GM13977 (cell line): Measurements from ENCODE around the gene AFAP1.

Experiments used
- DNase-seq: peaks from one replicate; pipeline ENCODE4 v3.0.0; 2012; ENCODE audit warnings: low spot score
- in situ Hi-C: fragments of 300-500 bp; cut with MboI; formaldehyde crosslinking; loops from one replicate; pipeline ENCODE4 v1.12.0; 2022; ENCODE audit warnings: low sequenced_read_pairs, low pct_unique_long_range_greater_than_20kb, mixed read lengths, inconsistent platforms; ENCODE audit not compliant: unreplicated experiment
- TF ChIP-seq, protein P1 (sequence below): IDR thresholded peaks from 2 replicates; pipeline ENCODE4 v1.5.1; 2012; ENCODE audit warnings: mild to moderate bottlenecking, control low read depth; ENCODE audit not compliant: insufficient read depth; ENCODE audit errors: extremely low read depth, missing control alignments

AFAP1 gene

DNA sequence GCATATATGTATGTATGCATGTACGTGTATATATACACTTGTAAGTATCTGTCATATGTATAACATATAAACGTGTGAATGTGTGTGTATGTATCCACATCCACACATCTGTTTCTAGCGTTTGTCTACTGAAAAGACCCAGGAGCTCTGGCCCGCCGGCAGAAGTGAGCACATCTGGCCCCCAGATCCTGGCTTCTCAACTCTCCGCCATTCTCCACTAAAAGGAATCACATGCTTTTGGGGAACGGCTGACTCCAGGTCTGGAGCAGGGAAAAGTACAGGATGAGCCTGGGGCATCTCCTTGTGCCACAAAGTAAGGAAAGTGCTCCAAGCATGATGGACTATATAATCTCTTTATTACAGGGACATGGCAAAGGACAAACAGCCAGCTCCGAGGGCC lies 143.7 kb downstream of the AFAP1 start:
- TF ChIP-seq, protein P1, sequence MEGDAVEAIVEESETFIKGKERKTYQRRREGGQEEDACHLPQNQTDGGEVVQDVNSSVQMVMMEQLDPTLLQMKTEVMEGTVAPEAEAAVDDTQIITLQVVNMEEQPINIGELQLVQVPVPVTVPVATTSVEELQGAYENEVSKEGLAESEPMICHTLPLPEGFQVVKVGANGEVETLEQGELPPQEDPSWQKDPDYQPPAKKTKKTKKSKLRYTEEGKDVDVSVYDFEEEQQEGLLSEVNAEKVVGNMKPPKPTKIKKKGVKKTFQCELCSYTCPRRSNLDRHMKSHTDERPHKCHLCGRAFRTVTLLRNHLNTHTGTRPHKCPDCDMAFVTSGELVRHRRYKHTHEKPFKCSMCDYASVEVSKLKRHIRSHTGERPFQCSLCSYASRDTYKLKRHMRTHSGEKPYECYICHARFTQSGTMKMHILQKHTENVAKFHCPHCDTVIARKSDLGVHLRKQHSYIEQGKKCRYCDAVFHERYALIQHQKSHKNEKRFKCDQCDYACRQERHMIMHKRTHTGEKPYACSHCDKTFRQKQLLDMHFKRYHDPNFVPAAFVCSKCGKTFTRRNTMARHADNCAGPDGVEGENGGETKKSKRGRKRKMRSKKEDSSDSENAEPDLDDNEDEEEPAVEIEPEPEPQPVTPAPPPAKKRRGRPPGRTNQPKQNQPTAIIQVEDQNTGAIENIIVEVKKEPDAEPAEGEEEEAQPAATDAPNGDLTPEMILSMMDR: no peak
- no peak for DNase-seq
- in situ Hi-C loops: no loop called here

DNA sequence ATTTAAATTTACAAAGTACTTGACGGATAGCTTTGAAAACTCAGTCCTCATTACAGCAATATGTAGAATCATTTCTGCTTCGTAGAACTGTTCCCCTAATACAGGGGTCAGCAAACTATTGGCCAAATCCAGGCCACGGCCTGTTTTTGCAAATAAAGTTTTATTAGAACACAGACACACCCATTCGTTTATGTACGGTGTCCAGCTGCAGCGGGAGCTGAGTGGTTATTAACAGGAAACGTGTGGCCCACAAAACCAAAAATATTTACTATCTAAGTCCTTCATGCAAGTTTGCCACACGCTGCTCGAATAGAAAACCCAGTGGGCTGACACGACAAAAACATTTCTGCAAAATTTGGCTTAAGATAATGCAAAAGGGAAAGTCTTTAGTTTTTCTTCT lies 146.5 kb downstream of the AFAP1 start:
- TF ChIP-seq, protein P1: no peak
- in situ Hi-C loops: no loop called here
- DNase-seq: no peak

DNA sequence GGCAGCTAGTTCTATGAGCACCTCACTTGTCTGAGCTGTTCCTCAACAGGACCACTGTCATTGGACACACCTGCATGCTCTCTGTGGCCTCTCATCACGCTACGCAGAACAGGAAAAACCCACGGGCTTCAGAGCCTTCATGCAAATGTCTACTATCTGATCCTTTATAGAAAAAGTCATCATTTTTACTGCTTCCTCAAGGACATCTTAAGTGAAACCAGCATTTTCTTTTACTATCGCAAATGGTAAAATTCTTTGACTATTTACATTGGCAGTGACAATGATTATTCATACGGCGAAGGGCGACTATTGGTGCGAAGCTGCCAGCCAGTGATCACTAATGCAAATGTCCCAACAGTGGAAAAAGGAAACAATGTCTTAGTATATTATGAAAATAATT lies 147.0 kb downstream of the AFAP1 start:
- peak; percentile 69 for DNase-seq
- TF ChIP-seq, protein P1: no peak
- in situ Hi-C loops: no loop called here

DNA sequence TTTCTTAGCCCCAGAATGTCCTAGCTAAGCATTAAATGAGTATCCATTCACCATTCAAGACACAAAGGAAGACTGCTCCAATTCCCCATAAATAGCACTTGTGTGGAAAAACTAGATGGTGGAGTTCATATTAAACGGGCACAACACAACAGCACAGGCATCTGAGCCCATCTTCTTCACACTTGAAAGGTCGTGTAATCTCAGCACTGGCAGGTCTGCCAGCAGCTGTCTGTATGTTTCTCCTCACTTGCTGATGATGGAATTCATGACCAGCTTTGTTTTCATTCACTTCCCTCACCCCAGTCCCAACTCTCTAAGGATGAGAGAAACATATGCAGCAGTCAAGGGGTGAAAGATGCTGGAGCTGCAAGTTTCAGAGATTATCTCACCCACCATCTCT lies 148.7 kb downstream of the AFAP1 start:
- DNase-seq: no peak
- in situ Hi-C loops: no loop called here
- TF ChIP-seq, protein P1: no peak

DNA sequence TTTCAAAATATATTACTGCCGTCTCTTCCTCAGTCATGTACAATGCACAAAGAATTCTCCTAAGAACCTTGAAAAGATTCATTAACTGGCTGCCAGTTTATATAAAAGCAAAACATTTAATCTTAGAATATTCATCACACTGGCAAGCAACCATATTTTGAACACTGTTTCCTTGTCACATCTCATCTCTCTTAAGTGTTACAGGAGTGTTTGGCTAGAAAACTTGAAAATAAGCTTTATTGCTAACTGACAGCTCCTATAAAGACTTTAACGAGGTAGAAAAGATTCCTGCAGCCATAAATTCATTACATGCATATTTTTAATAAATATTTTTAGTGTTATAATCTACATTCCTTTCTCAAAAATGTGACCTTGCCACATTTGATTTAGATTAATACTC lies 149.6 kb downstream of the AFAP1 start:
- TF ChIP-seq, protein P1: no peak
- in situ Hi-C loops: no loop called here
- DNase-seq: no peak

DNA sequence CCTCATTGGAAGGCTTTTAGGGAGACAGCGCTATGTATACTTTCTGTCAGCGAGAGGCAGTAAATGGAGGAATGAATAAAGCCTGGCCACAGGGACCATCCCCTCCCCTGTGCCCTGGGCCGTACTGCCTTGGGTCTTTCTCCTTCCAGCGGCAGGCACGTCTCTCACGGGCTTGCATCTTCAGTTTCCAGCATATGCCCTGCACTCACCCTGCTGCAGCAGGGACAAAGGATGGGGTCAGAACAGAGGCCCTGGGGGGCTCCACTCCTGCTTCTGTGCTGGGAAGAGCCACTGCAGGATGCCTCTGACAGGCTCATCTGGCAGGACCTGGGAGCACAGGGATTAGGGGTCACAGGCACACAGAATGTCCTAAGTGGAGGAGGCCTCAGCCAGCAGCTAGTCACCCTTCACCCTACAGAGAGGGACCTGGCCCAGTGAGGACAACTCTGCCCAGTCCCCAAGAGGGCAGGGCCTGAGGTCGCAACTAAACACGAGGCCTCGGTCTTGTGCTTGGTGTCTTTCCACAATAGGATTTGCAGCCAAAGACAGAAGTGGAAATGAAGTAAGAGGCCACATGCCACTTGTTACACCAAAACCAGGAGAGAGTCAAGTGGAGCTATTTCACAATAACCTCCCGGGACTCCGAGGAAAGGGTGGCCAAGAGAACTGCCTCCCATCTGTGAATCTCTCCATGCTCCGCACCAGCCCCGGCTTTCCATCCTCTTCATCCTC lies 150.8 kb downstream of the AFAP1 start:
- in situ Hi-C loops: no loop called here
- no peak for DNase-seq
- TF ChIP-seq, protein P1: no peak
